Mesenchymal stem cell (in vitro differentiated cells and primary cell): ENCODE data around the gene CXCR1.
"Not testable (repeated sequence)": the region's sequence is repeated elsewhere in the genome, so short reads cannot be mapped to it uniquely, and the experiment has no call there.

Experiments
- DNase-seq: peaks from one replicate; pipeline ENCODE4 v3.0.0-alpha.2; 2013
- H2AFZ ChIP-seq: one replicate; pipeline ENCODE4 v1.6.1; 2013; ENCODE audit warnings: low read depth, mild to moderate bottlenecking, control low read depth, inconsistent platforms, low read length, moderate library complexity
- H2AK5ac ChIP-seq: 2 replicates; pipeline ENCODE4 v1.6.1; 2013; ENCODE audit warnings: low read length, moderate library complexity, mild to moderate bottlenecking, inconsistent platforms; ENCODE audit not compliant: severe bottlenecking
- H2BK120ac ChIP-seq: one replicate; pipeline ENCODE4 v1.6.1; 2013; ENCODE audit warnings: low read depth, mild to moderate bottlenecking, inconsistent platforms, low read length, moderate library complexity
- H2BK12ac ChIP-seq, 2 experiments: one replicate each; pipeline ENCODE4 v1.6.1; 2013; ENCODE audit warnings: inconsistent platforms in 2 of 2, low read length in 2 of 2, mild to moderate bottlenecking in 2 of 2, moderate library complexity in 2 of 2, control low read depth in 1 of 2
- H2BK15ac ChIP-seq: one replicate; pipeline ENCODE4 v1.6.1; 2013; ENCODE audit warnings: mild to moderate bottlenecking, low read depth, inconsistent platforms; ENCODE audit not compliant: poor library complexity, severe bottlenecking
- H2BK5ac ChIP-seq: 2 replicates; pipeline ENCODE4 v1.6.1; 2013; ENCODE audit warnings: low read depth, mild to moderate bottlenecking, low read length, control low read depth, inconsistent platforms; ENCODE audit not compliant: poor library complexity, severe bottlenecking
- H3K14ac ChIP-seq, 2 experiments: one replicate each; pipeline ENCODE4 v1.6.1; 2013; ENCODE audit warnings: inconsistent platforms in 2 of 2, low read length in 2 of 2, control low read depth in 1 of 2, mild to moderate bottlenecking in 1 of 2, moderate library complexity in 1 of 2
- H3K18ac ChIP-seq, 2 experiments: one replicate each; pipeline ENCODE4 v1.6.1; 2013; ENCODE audit warnings: inconsistent platforms in 2 of 2, low read length in 2 of 2, control low read depth in 1 of 2, low read depth in 1 of 2, mild to moderate bottlenecking in 1 of 2
- H3K23ac ChIP-seq, 2 experiments: one replicate each; pipeline ENCODE4 v1.6.1; 2013; ENCODE audit warnings: inconsistent platforms in 2 of 2, low read length in 2 of 2, mild to moderate bottlenecking in 2 of 2, moderate library complexity in 2 of 2, control low read depth in 1 of 2
- H3K27ac ChIP-seq: 2 replicates; pipeline ENCODE4 v1.5.1; 2013; ENCODE audit warnings: mild to moderate bottlenecking, moderate library complexity, low read length, control low read depth, inconsistent platforms; ENCODE audit not compliant: poor library complexity, severe bottlenecking
- H3K27me3 ChIP-seq, 2 experiments: 2 replicates each; pipeline versions ENCODE4 v1.6.1 to v1.7.0; 2013; ENCODE audit warnings: low read length in 2 of 2, mild to moderate bottlenecking in 2 of 2, moderate library complexity in 2 of 2, control low read depth in 1 of 2, inconsistent platforms in 1 of 2; ENCODE audit not compliant: control insufficient read depth in 1 of 2, insufficient read depth in 1 of 2
- H3K36me3 ChIP-seq, 2 experiments: 2 replicates each; pipeline versions ENCODE4 v1.6.1 to v1.7.0; 2013; ENCODE audit warnings: low read length in 2 of 2, control low read depth in 1 of 2, inconsistent platforms in 1 of 2, low read depth in 1 of 2, mild to moderate bottlenecking in 1 of 2; ENCODE audit not compliant: insufficient read depth in 2 of 2, control insufficient read depth in 1 of 2
- H3K4ac ChIP-seq, 2 experiments: one replicate each; pipeline ENCODE4 v1.6.1; 2013; ENCODE audit warnings: inconsistent platforms in 2 of 2, low read length in 2 of 2, mild to moderate bottlenecking in 2 of 2, moderate library complexity in 2 of 2, control low read depth in 1 of 2, low read depth in 1 of 2
- H3K4me1 ChIP-seq: 2 replicates; pipeline ENCODE4 v1.6.1; 2013; ENCODE audit warnings: low read depth, low read length, control low read depth; ENCODE audit not compliant: control insufficient read depth, insufficient read depth
- H3K4me2 ChIP-seq: 2 replicates; pipeline ENCODE4 v1.6.1; 2013; ENCODE audit warnings: low read length, mild to moderate bottlenecking, inconsistent platforms; ENCODE audit not compliant: poor library complexity, severe bottlenecking
- H3K4me3 ChIP-seq, 2 experiments: 2 replicates each; pipeline versions ENCODE4 v1.5.1 to v1.7.0; 2013; ENCODE audit warnings: low read length in 2 of 2, mild to moderate bottlenecking in 2 of 2, control low read depth in 1 of 2, low read depth in 1 of 2; ENCODE audit not compliant: insufficient read depth in 1 of 2
- H3K79me1 ChIP-seq: replicated peaks from 2 replicates; pipeline ENCODE4 v1.6.1; 2013; ENCODE audit warnings: mild to moderate bottlenecking, control low read depth, low read length, inconsistent platforms; ENCODE audit not compliant: poor library complexity, severe bottlenecking
- H3K9ac ChIP-seq: 2 replicates; pipeline ENCODE4 v1.7.0; 2013; ENCODE audit warnings: mild to moderate bottlenecking, low read length, moderate library complexity
- H3K9me3 ChIP-seq: 2 replicates; pipeline ENCODE4 v1.7.0; 2013; ENCODE audit warnings: mild to moderate bottlenecking, low read length; ENCODE audit not compliant: control insufficient read depth
- H4K8ac ChIP-seq: one replicate; pipeline ENCODE4 v1.6.1; 2013; ENCODE audit warnings: inconsistent platforms, mild to moderate bottlenecking, low read length, moderate library complexity
- H4K91ac ChIP-seq: one replicate; pipeline ENCODE4 v1.6.1; 2013; ENCODE audit warnings: mild to moderate bottlenecking, low read length, inconsistent platforms
- WGBS: methylation state at CpG from one replicate; pipeline ENCODE4 v1.1.7; 2013; ENCODE audit warnings: mixed read lengths; 5-methylcytosine and 5-hydroxymethylcytosine counted together

CXCR1 gene

GRCh38 chr2:218172845-218173244, 6.1 kb upstream of the CXCR1 start:
- Histone ChIP-seq H3K79me1 (no peaks in the 10 kb centered on the region), H3K9me3 (no peaks in the 10 kb centered on the region), H2BK120ac (no peak overlapping the region), H2BK15ac (no peak overlapping the region), H3K36me3 (no peaks in the 10 kb centered on the region), H2AFZ (no peak overlapping the region), H3K23ac (no peak overlapping the region), H3K27me3 (peaks cover 0 to 24% of the 10 kb centered on the region in 2 experiments), H3K4me1 (no peaks in the 10 kb centered on the region), H3K4me2 (no peak overlapping the region), H3K27ac (no peak overlapping the region), H2BK12ac (no peak overlapping the region), H2BK5ac (no peak overlapping the region), H3K4me3 (no peak overlapping the region), H4K91ac (no peak overlapping the region), H3K9ac (no peak overlapping the region), H3K18ac (no peak overlapping the region), H3K14ac (no peak overlapping the region), H2AK5ac (no peak overlapping the region), H4K8ac (no peak overlapping the region), H3K4ac (no peak overlapping the region)
- 77% methylated on average over 2 of the region's 2 CpGs for WGBS
- DNase-seq, result no peak

GRCh38 chr2:218171744-218172143, 5.0 kb upstream of the CXCR1 start:
- H2AK5ac ChIP-seq, H3K23ac ChIP-seq, H3K9ac ChIP-seq, H3K79me1 ChIP-seq, H3K9me3 ChIP-seq, H2BK15ac ChIP-seq, H3K18ac ChIP-seq, H2BK120ac ChIP-seq, H4K91ac ChIP-seq, H2BK5ac ChIP-seq, H3K4me2 ChIP-seq, H4K8ac ChIP-seq, H3K4me1 ChIP-seq, H3K4me3 ChIP-seq, DNase-seq, H3K36me3 ChIP-seq, H3K4ac ChIP-seq, H2BK12ac ChIP-seq, H3K27ac ChIP-seq, H3K14ac ChIP-seq, H2AFZ ChIP-seq: not testable (repeated sequence)
- peaks cover 2 to 35% of the 10 kb centered on the region in 2 experiments for H3K27me3 ChIP-seq
- 84% methylated on average over 3 of the region's 3 CpGs for WGBS

GRCh38 chr2:218169757-218170546, 3.2 kb upstream of the CXCR1 start:
- H3K14ac ChIP-seq, result no peak overlapping the region
- no peak overlapping the region for H3K4me3 ChIP-seq
- H3K9ac ChIP-seq, result peak overlapping the region; percentile 27
- H4K91ac ChIP-seq, result no peak overlapping the region
- no peaks in the 10 kb centered on the region for H3K4me1 ChIP-seq
- no peak overlapping the region for H2BK12ac ChIP-seq
- H2AFZ ChIP-seq, result no peak overlapping the region
- no peak overlapping the region for H3K23ac ChIP-seq
- H3K18ac ChIP-seq, result no peak overlapping the region
- H3K36me3 ChIP-seq, result no peaks in the 10 kb centered on the region
- no peaks in the 10 kb centered on the region for H3K79me1 ChIP-seq
- peak; percentile 9 for DNase-seq
- no peak overlapping the region for H3K4me2 ChIP-seq
- no peaks in the 10 kb centered on the region for H3K9me3 ChIP-seq
- H2BK5ac ChIP-seq, result no peak overlapping the region
- H3K4ac ChIP-seq, result no peak overlapping the region
- no peak overlapping the region for H2BK120ac ChIP-seq
- H2AK5ac ChIP-seq, result no peak overlapping the region
- 83% methylated on average over 3 of the region's 5 CpGs for WGBS
- no peak overlapping the region for H2BK15ac ChIP-seq
- H3K27ac ChIP-seq, result no peak overlapping the region
- H3K27me3 ChIP-seq, result peaks cover 11 to 37% of the 10 kb centered on the region in 2 experiments
- no peak overlapping the region for H4K8ac ChIP-seq

- no peaks in the 10 kb centered on the region for H3K36me3 ChIP-seq
- H2BK120ac ChIP-seq, result no peak overlapping the region
- no peak overlapping the region for H2BK12ac ChIP-seq
- H4K91ac ChIP-seq, result no peak overlapping the region
- no peak overlapping the region for H3K4me3 ChIP-seq
- H3K27me3 ChIP-seq, result peaks cover 22 to 47% of the 10 kb centered on the region in 2 experiments
- H3K23ac ChIP-seq, result no peak overlapping the region
- no peak overlapping the region for H3K9ac ChIP-seq
- WGBS, result 52% methylated on average over 7 of the region's 9 CpGs
- H3K4me2 ChIP-seq, result no peak overlapping the region
- no peak overlapping the region for H2AFZ ChIP-seq
- peaks cover 1% of the 10 kb centered on the region for H3K9me3 ChIP-seq
- H3K79me1 ChIP-seq, result no peaks in the 10 kb centered on the region
- no peak overlapping the region for H3K27ac ChIP-seq
- no peak overlapping the region for H2AK5ac ChIP-seq
- no peaks in the 10 kb centered on the region for H3K4me1 ChIP-seq
- no peak overlapping the region for H2BK5ac ChIP-seq
- no peak overlapping the region for H3K14ac ChIP-seq
- no peak overlapping the region for H2BK15ac ChIP-seq
- no peak overlapping the region for H3K4ac ChIP-seq
- H3K18ac ChIP-seq, result no peak overlapping the region
- DNase-seq, result peak; percentile 48
- no peak overlapping the region for H4K8ac ChIP-seq
These were observed 2.1 kb upstream of the CXCR1 start for GRCh38 chr2:218168635-218169462.
